HCT116 (cell line): Measurements from ENCODE around the gene FNDC3B. TPM values are rescaled to one million over a fixed set of nuclear protein-coding genes. Genes with fewer than 3 reads are reported as not detected.

Source experiments
- ATAC-seq: fragments of 200-7000 bp; cut with Tn5 transposase; 2 replicates; pipeline ENCODE4 v1.9.1; 2020; ENCODE audit warnings: mild to moderate bottlenecking, moderate library complexity
- BruUV-seq: library from RNA; stranded (reverse); fragments of 400-500 nt; replicated peaks from 2 replicates; lab custom pipeline; 2021; lab: Mats Ljungman, UMichigan
- CTCF ChIA-PET: fragments of 300-600 bp; sonication (Branson Sonifier 250); formaldehyde crosslinking; loops from one replicate; lab custom pipeline; 2021; ENCODE audit warnings: antibody characterized with exemption; lab: Charles Lee
- POLR2A ChIA-PET: fragments of 300-600, 350-600 bp; sonication (Branson Sonifier 250); formaldehyde crosslinking; loops from one replicate; lab custom pipeline; 2021; ENCODE audit warnings: antibody characterized with exemption; lab: Charles Lee
- RAD21 ChIA-PET, 2 experiments: fragments of 300-600 bp; sonication (Branson Sonifier 250); formaldehyde crosslinking; loops; one replicate each; lab custom pipeline; 2023; ENCODE audit warnings: low total read pairs in 2 of 2; ENCODE audit not compliant: uncharacterized antibody in 2 of 2, unreplicated experiment in 2 of 2, low non-redundant PET in 1 of 2; lab: Charles Lee
- DNase-seq: peaks from one replicate; pipeline ENCODE4 v3.0.0-alpha.2; 2010; ENCODE audit warnings: low read depth, low spot score
- H2AFZ ChIP-seq: fragments of 200-600 bp; shearing (Covaris generic), sonication (generic); 2 replicates; pipeline ENCODE4 v1.6.1; 2017; ENCODE audit warnings: low read depth, mixed run types, mixed read lengths, antibody characterized with exemption, low read length; ENCODE audit not compliant: poor library complexity, severe bottlenecking
- H3K27ac ChIP-seq: 2 replicates; pipeline ENCODE4 v1.5.1; 2012; ENCODE audit warnings: low read depth, low read length
- H3K27me3 ChIP-seq: fragments of 200-600 bp; sonication (generic); 2 replicates; pipeline ENCODE4 v1.6.1; 2016; ENCODE audit warnings: mixed run types, low read length, mixed read lengths; ENCODE audit not compliant: insufficient read depth
- H3K36me3 ChIP-seq, 2 experiments: fragments of 200-500 bp in 1 of 2; fragments of 200-600 bp in 1 of 2; sonication (Bioruptor generic) in 1 of 2; sonication (generic) in 1 of 2; 2 replicates each; pipeline versions ENCODE4 v1.5.1 to v1.6.1; 2014 to 2016; ENCODE audit warnings: low read length in 2 of 2, inconsistent platforms in 1 of 2, mixed read lengths in 1 of 2, mixed run types in 1 of 2; ENCODE audit not compliant: insufficient read depth in 2 of 2, control insufficient read depth in 1 of 2
- H3K4me1 ChIP-seq, 2 experiments: fragments of 200-600 bp in 1 of 2; sonication (generic) in 1 of 2; 2 replicates each; pipeline versions ENCODE4 v1.5.1 to v1.6.1; 2012 to 2017; ENCODE audit warnings: low read length in 2 of 2, inconsistent platforms in 1 of 2, mild to moderate bottlenecking in 1 of 2, mixed read lengths in 1 of 2, mixed run types in 1 of 2, moderate library complexity in 1 of 2; ENCODE audit not compliant: insufficient read depth in 2 of 2, control insufficient read depth in 1 of 2
- H3K4me2 ChIP-seq: fragments of 200-600 bp; sonication (generic); 2 replicates; pipeline ENCODE4 v1.6.1; 2017; ENCODE audit warnings: mixed run types, low read length, mixed read lengths
- H3K4me3 ChIP-seq, 2 experiments: fragments of 200-600 bp in 1 of 2; sonication (generic) in 1 of 2; replicated peaks in 1 of 2; 2 replicates each; pipeline ENCODE4 v1.5.1; 2011 to 2016; ENCODE audit warnings: low read length in 2 of 2, control low read depth in 1 of 2, low read depth in 1 of 2, mild to moderate bottlenecking in 1 of 2, mixed read lengths in 1 of 2, mixed run types in 1 of 2
- H3K79me2 ChIP-seq: fragments of 200-600 bp; sonication (generic); 2 replicates; pipeline ENCODE4 v1.6.1; 2017; ENCODE audit warnings: mild to moderate bottlenecking, mixed run types, low read length, moderate library complexity, mixed read lengths; ENCODE audit not compliant: insufficient read depth
- H3K9ac ChIP-seq: fragments of 200-600 bp; sonication (generic); 2 replicates; pipeline ENCODE4 v1.6.1; 2016; ENCODE audit warnings: low read length, mixed read lengths
- H3K9me2 ChIP-seq: fragments of 200-600 bp; sonication (generic), shearing (Covaris generic); 2 replicates; pipeline ENCODE4 v1.6.1; 2017; ENCODE audit warnings: mixed run types, mild to moderate bottlenecking, moderate library complexity; ENCODE audit not compliant: insufficient read depth
- H3K9me3 ChIP-seq, 2 experiments: fragments of 200-500 bp in 1 of 2; fragments of 200-600 bp in 1 of 2; sonication (Bioruptor generic) in 1 of 2; sonication (generic) in 1 of 2; 2 replicates each; pipeline ENCODE4 v1.6.1; 2014 to 2017; ENCODE audit warnings: low read length in 2 of 2, mixed read lengths in 2 of 2, inconsistent platforms in 1 of 2, low read depth in 1 of 2, mild to moderate bottlenecking in 1 of 2, mixed run types in 1 of 2, moderate library complexity in 1 of 2; ENCODE audit not compliant: control insufficient read depth in 1 of 2, insufficient read depth in 1 of 2
- H4K20me1 ChIP-seq: fragments of 200-600 bp; sonication (generic), shearing (Covaris generic); 2 replicates; pipeline ENCODE4 v1.6.1; 2017; ENCODE audit warnings: mixed run types, mild to moderate bottlenecking, moderate library complexity; ENCODE audit not compliant: insufficient read depth
- CBX3 ChIP-seq: IDR thresholded peaks from 2 replicates; pipeline ENCODE4 v1.6.1; 2012; ENCODE audit warnings: low read depth
- EGR1 ChIP-seq: IDR thresholded peaks from 2 replicates; pipeline ENCODE4 v1.6.1; 2012; ENCODE audit warnings: low read depth
- ELF1 ChIP-seq: IDR thresholded peaks from 2 replicates; pipeline ENCODE4 v1.6.1; 2012; ENCODE audit warnings: low read depth, borderline replicate concordance
- EZH2 ChIP-seq: fragments of 200-600 bp; sonication (generic); IDR thresholded peaks from 2 replicates; pipeline ENCODE4 v1.6.1; 2017; ENCODE audit warnings: antibody characterized with exemption, mixed run types
- EZH2phosphoT487 ChIP-seq: fragments of 200-600 bp; IDR thresholded peaks from 2 replicates; pipeline ENCODE4 v1.6.1; 2018; ENCODE audit warnings: antibody characterized with exemption, borderline replicate concordance
- FOSL1 ChIP-seq: IDR thresholded peaks from 2 replicates; pipeline ENCODE4 v1.6.1; 2012; ENCODE audit warnings: low read depth
- JUND ChIP-seq: IDR thresholded peaks from 2 replicates; pipeline ENCODE4 v1.6.1; 2012
- POLR2A ChIP-seq: IDR thresholded peaks from 2 replicates; pipeline ENCODE4 v1.7.0; 2011; ENCODE audit warnings: borderline replicate concordance; ENCODE audit not compliant: insufficient read depth, insufficient read length; ENCODE audit errors: extremely low read depth
- POLR2AphosphoS5 ChIP-seq: IDR thresholded peaks from 2 replicates; pipeline ENCODE4 v1.6.1; 2011; ENCODE audit warnings: mild to moderate bottlenecking, low read depth, low read length, moderate library complexity
- RAD21 ChIP-seq: IDR thresholded peaks from 2 replicates; pipeline ENCODE4 v1.6.1; 2012; ENCODE audit warnings: low read depth, mild to moderate bottlenecking
- SRF ChIP-seq: IDR thresholded peaks from 2 replicates; pipeline ENCODE4 v1.6.1; 2012; ENCODE audit warnings: low read depth
- TCF7L2 ChIP-seq: IDR thresholded peaks from 2 replicates; pipeline ENCODE4 v1.7.0; 2011; ENCODE audit warnings: borderline replicate concordance, inconsistent platforms; ENCODE audit not compliant: insufficient read depth, insufficient read length; ENCODE audit errors: extremely low read depth
- ZFX ChIP-seq: fragments of 450-650 bp; IDR thresholded peaks from 2 replicates; pipeline ENCODE4 v1.6.1; 2017
- ZNF274 ChIP-seq: fragments of 200-500 bp; sonication (Bioruptor generic); IDR thresholded peaks from 2 replicates; pipeline ENCODE4 v1.6.1; 2014; ENCODE audit warnings: mild to moderate bottlenecking, low read depth, low read length, inconsistent platforms
- intact Hi-C: fragments of 100-400 bp; cut with micrococcal nuclease; formaldehyde crosslinking; loops from 2 replicates; pipeline ENCODE4 v1.10.0; 2022
- total RNA-seq: library from RNA; stranded (reverse); gene quantifications from one replicate; pipeline ENCODE4 v1.2.1, GENCODE V29; 2021; ENCODE audit not compliant: unreplicated experiment
- TF ChIP-seq, protein P1 (sequence below): IDR thresholded peaks from 2 replicates; pipeline ENCODE4 v1.6.1; 2012; ENCODE audit warnings: low read depth
- TF ChIP-seq, protein P2 (sequence below), 3 experiments: fragments of 200-600 bp in 1 of 3; sonication (generic) in 1 of 3; IDR thresholded peaks in 2 of 3; conservative IDR thresholded peaks in 1 of 3; 2 replicates each; pipeline ENCODE4 v1.5.1; 2012 to 2017; ENCODE audit warnings: low read depth in 2 of 3, low read length in 2 of 3, antibody characterized with exemption in 1 of 3, borderline replicate concordance in 1 of 3, control low read depth in 1 of 3, mild to moderate bottlenecking in 1 of 3, mixed read lengths in 1 of 3, mixed run types in 1 of 3, moderate library complexity in 1 of 3; ENCODE audit not compliant: insufficient read depth in 1 of 3

Gene FNDC3B
- total RNA-seq, 1 experiment from 2014 or later = 45.7 TPM

DNA sequence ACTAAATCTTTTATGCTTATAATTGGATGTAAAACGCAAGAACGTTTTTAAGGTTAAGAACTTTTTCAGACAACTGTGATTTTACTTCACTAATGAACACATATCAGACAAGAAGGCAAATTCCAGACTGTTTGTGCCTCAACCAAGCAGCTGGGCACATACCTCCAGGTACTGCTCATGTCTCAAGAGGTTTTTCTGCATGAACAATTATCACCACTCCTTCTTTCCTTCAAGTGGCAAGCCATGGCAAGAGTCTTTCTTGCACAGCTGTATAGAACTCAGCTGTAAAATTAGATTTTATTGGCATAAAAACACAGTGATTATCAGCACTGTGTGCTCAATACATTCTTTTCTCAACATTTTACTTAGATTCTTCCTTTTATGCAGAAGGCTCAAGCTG, 64.3 kb downstream of the FNDC3B start:
- ChIA-PET RAD21 (no interaction called here), CTCF (no interaction called here), POLR2A (no interaction called here)
- intact Hi-C loops = no loop called here
- H3K9me2 ChIP-seq = no peaks in the 10 kb centered on the region
- H3K27me3 ChIP-seq = no peaks in the 10 kb centered on the region
- peaks cover 58% of the 10 kb centered on the region for H3K79me2 ChIP-seq
- no peak overlapping the region for H3K27ac ChIP-seq
- no peak overlapping the region for H3K4me3 ChIP-seq
- H3K9me3 ChIP-seq = no peaks in the 10 kb centered on the region
- DNase-seq (no peak), ATAC-seq (no peak)
- no peak overlapping the region for H3K4me2 ChIP-seq
- no peak for TF ChIP-seq JUND
- no peak for TF ChIP-seq POLR2AphosphoS5
- no peak for TF ChIP-seq POLR2A
- TF ChIP-seq CBX3 = no peak
- no peak for TF ChIP-seq SRF
- no TSS peak for BruUV-seq
- no peak overlapping the region for H3K9ac ChIP-seq
- 0 out of 2 replicates have a peak, but pooled peaks cover 8% of the 10 kb centered on the region for H4K20me1 ChIP-seq
- no peak overlapping the region for H2AFZ ChIP-seq
- H3K4me1 ChIP-seq = peaks cover 0 to 7% of the 10 kb centered on the region in 2 experiments; a peak in 2 of 4 replicates
- no peaks in the 10 kb centered on the region for H3K36me3 ChIP-seq

DNA sequence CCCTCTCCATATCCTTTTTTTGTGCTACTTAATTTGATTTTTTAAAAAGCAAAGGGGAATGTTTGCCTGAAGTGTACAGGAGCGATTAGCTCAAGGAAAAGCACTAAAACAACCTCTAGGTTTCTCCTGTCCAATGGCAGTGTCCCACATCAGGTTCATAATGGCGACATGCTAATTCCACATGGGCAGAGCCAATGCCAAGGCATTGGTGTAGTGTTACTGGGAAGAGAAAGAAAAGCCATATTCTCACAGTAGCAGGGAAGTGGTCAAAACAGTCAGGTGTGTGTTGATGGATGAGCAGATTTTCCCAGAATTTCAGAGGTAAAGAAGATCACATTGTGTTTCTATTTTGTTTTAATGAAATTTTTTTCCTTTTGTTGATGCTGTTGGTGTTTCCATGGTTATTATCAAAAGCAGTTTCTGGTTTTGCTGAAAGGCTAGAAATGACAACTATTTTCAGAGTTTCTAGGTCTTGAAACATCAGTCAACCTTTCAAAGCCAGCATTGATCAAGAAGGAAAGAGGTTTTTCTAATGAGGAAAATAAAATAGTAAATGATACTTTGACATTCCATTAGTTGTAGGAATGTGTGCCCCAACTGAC, 65.2 kb downstream of the FNDC3B start:
- no peaks in the 10 kb centered on the region for H3K9me2 ChIP-seq
- ChIA-PET CTCF (no interaction called here), RAD21 (no interaction called here), POLR2A (no interaction called here)
- DNase-seq (no peak), ATAC-seq (peak; percentile 58; the same call in 1 of the 2 replicates)
- H3K27ac ChIP-seq = no peak overlapping the region
- H3K9me3 ChIP-seq = no peaks in the 10 kb centered on the region
- intact Hi-C loops = no loop called here
- no peak overlapping the region for H3K4me3 ChIP-seq
- BruUV-seq = no TSS peak
- H3K36me3 ChIP-seq = no peaks in the 10 kb centered on the region
- no peak overlapping the region for H2AFZ ChIP-seq
- peaks cover 51% of the 10 kb centered on the region for H3K79me2 ChIP-seq
- no peaks in the 10 kb centered on the region for H3K27me3 ChIP-seq
- H3K4me1 ChIP-seq = peaks cover 0 to 7% of the 10 kb centered on the region in 2 experiments; a peak in 2 of 4 replicates
- H3K9ac ChIP-seq = no peak overlapping the region
- H4K20me1 ChIP-seq = 0 out of 2 replicates have a peak, but pooled peaks cover 8% of the 10 kb centered on the region
- no peak overlapping the region for H3K4me2 ChIP-seq
- no peak for TF ChIP-seq CBX3
- TF ChIP-seq, protein P1, sequence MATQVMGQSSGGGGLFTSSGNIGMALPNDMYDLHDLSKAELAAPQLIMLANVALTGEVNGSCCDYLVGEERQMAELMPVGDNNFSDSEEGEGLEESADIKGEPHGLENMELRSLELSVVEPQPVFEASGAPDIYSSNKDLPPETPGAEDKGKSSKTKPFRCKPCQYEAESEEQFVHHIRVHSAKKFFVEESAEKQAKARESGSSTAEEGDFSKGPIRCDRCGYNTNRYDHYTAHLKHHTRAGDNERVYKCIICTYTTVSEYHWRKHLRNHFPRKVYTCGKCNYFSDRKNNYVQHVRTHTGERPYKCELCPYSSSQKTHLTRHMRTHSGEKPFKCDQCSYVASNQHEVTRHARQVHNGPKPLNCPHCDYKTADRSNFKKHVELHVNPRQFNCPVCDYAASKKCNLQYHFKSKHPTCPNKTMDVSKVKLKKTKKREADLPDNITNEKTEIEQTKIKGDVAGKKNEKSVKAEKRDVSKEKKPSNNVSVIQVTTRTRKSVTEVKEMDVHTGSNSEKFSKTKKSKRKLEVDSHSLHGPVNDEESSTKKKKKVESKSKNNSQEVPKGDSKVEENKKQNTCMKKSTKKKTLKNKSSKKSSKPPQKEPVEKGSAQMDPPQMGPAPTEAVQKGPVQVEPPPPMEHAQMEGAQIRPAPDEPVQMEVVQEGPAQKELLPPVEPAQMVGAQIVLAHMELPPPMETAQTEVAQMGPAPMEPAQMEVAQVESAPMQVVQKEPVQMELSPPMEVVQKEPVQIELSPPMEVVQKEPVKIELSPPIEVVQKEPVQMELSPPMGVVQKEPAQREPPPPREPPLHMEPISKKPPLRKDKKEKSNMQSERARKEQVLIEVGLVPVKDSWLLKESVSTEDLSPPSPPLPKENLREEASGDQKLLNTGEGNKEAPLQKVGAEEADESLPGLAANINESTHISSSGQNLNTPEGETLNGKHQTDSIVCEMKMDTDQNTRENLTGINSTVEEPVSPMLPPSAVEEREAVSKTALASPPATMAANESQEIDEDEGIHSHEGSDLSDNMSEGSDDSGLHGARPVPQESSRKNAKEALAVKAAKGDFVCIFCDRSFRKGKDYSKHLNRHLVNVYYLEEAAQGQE = no peak
- no peak for TF ChIP-seq EGR1
- no peak for TF ChIP-seq TCF7L2
- no peak for TF ChIP-seq RAD21
- no peak for TF ChIP-seq POLR2AphosphoS5
- TF ChIP-seq ZNF274 = no peak
- TF ChIP-seq POLR2A = no peak
- TF ChIP-seq, protein P2, sequence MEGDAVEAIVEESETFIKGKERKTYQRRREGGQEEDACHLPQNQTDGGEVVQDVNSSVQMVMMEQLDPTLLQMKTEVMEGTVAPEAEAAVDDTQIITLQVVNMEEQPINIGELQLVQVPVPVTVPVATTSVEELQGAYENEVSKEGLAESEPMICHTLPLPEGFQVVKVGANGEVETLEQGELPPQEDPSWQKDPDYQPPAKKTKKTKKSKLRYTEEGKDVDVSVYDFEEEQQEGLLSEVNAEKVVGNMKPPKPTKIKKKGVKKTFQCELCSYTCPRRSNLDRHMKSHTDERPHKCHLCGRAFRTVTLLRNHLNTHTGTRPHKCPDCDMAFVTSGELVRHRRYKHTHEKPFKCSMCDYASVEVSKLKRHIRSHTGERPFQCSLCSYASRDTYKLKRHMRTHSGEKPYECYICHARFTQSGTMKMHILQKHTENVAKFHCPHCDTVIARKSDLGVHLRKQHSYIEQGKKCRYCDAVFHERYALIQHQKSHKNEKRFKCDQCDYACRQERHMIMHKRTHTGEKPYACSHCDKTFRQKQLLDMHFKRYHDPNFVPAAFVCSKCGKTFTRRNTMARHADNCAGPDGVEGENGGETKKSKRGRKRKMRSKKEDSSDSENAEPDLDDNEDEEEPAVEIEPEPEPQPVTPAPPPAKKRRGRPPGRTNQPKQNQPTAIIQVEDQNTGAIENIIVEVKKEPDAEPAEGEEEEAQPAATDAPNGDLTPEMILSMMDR (IDR thresholded peaks at IDR 0.05 in 2 of 3, conservative IDR thresholded peaks at IDR 0.05 in 1 of 3; ENCODE audit: borderline replicate concordance in 1 of 3, insufficient read depth in 1 of 3, low read depth in 2 of 3, low read length in 2 of 3) = no peak
- no peak for TF ChIP-seq FOSL1
- TF ChIP-seq SRF = no peak
- no peak for TF ChIP-seq EZH2
- TF ChIP-seq ELF1 = no peak
- no peak for TF ChIP-seq ZFX
- no peak for TF ChIP-seq EZH2phosphoT487
